RKO (cell line): ENCODE results near the gene LRP4.
A peak's percentile ranks its signal among the peaks of the same experiment; 100 is the strongest.

ENCODE experiments used
- DNase-seq: peaks from one replicate; pipeline ENCODE4 v3.0.0-alpha.2; 2016; ENCODE audit warnings: low spot score

Gene LRP4

DNA sequence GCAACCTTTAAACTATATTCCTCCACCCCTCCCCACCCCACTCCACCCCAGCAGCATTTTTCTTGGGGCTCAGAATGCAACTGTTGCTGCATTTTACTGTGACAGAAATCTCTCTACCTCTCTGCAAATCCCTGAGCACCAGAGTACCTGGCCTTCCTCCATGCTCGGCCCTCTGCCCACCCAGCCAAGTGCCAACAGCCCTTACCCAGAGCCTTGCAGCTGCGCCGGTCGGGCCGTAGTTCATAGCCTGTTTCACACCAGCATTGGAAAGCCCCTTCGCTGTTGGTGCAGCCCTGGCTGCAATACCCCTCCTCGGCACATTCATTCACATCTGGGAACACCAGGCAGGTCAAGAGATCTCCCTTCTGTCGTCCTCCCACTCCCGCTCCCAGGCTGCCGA lies 23.4 kb downstream of the LRP4 start:
- no peak for DNase-seq

DNA sequence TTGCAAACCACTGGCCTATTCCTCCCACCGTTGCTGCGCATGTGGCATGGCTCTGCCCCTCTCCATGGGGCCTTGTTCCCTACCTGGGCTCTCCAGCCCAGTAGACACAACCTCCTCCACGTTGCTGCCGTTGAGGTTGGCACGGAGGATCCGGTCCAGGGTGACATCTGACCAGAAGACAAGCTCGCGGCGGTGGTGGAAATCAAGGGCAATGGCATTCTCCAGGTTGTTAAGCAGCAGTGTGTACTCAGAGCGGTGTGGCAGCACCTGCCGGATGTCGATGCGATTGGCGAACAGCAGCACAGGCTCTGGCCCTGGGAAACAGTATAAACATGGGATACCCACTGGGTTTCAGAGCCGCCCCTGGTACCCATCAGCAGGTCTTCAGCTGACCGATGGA lies 23.8 kb downstream of the LRP4 start:
- no peak for DNase-seq

DNA sequence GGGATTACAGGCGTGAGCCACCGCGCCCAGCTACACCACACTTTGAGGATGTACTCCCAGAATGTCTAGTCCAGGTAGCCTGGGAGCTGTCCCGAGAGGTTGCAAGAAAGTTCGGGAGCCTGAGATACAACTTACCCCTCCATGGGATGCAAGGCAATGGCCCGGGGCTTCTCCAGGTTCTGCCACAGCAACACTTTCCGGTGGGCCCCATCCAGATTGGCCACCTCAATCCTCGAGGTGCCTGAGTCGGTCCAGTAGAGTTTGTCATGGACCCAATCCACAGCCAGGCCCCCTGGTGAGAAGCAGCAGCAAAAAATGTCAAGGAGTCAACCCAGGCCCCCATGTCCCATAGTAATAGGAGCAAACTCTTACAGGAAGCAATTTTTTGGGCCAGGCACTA lies 25.5 kb downstream of the LRP4 start:
- DNase-seq: no peak

DNA sequence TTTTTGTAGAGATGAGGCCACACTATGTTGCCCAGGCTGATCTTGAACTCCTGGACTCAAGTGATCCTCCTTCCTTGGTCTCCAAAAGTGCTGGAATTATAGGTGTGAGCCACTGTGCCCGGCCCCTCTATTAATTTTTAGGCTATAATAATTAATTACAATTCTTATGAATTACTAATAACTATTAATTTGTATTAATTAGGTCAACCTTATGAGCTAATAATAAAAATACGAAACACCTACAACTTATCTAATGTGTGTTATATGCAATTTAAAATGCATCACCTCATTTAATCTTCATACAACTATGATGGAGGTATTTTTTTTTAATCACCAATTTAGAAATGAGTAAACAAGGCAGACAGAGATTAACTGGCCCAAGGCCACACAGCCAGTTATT lies 26.2 kb downstream of the LRP4 start:
- DNase-seq: no peak

DNA sequence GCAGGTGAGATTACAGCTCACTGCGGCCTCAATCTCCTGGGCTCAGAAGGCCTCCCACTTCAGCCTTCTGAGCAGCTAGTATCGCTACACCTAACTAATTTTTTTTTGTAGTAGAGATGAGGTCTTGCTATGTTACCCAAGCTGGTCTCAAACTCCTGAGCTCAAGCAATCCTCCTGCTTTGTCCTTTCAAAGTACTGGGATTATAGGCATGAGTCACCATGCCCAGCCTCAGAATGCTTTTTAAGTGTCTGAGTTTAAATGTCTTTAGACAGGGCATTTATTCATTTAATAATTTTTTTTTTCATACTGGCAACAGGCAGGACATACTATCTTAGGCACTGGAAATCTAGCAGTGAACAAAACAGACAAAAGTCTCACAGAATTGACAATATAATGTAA lies 27.7 kb downstream of the LRP4 start:
- peak; percentile 7 for DNase-seq

DNA sequence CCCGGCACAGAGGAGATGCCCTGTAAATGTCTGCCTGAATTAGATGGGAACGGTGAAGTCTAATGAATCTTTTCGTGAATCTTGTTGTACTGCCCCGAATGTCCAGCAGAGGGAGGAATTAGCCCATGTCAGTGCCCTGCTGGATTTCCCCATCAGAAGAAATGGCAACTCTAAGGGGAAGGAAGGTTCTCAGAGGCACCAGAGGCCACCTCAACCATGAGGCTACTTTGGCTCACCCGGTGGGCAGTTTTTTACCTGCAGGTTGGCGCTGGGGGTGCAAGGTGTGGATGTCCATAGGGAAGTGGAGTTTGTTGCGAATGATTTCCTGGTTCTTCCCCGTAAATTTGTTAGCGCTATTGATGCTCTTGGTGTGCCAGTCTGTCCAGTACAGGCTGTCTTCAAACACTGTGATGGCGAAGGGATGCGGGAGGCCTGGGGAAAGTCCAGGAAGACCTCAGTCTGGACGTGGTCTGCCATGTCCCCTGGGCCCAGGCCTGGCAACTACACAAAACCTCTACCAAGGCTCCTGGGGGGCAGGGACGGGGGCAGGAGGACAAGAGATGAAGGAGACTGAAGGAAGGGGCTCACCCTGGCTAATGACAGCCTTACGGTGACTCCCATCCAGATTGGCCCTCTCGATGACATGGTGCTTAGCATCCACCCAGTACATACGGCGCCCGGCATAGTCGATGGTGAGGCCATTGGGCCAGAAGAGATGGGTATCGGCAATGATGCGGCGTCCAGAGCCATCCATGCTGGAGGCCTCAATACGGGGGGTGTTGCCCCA lies 28.5 kb downstream of the LRP4 start:
- peak; percentile 71 for DNase-seq

DNA sequence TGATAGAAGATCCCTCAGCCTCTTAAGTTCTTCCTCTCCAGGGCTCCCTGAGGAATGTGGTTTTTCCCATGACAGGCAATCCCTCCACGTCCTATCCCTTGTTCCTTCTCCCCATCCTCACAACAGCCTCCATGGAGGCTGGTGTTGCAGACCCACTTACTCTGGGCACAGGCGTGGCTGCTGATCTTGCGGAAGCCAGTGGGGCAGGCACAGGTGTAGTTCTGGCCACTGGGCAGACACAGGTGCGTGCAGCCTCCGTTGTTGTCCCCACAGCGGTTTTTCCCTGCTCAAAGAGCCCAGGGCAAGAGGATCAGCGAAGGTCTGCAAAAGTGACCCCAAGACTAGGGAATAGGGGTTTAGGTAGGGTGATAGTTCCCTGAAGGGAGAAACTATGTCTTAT lies 29.1 kb downstream of the LRP4 start:
- no peak for DNase-seq

DNA sequence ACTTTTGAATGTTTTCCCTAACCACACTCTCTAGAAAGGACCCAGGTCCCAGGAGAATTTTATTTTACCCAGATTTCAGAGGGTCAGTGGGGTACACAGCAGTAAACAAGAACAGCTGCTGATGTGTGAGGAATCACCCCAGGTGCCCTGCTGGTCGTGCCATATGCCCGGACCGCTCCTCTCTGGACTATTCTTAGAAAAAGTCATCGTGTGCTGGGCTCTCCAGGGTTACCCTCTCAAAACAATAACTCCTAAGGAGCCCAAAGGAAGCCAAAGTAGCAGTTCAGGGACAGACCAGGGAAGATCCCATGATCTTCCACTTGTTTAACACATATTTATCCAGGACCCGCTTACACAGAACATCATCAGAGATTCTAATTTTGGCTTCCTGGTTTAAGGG lies 29.7 kb downstream of the LRP4 start:
- no peak for DNase-seq

DNA sequence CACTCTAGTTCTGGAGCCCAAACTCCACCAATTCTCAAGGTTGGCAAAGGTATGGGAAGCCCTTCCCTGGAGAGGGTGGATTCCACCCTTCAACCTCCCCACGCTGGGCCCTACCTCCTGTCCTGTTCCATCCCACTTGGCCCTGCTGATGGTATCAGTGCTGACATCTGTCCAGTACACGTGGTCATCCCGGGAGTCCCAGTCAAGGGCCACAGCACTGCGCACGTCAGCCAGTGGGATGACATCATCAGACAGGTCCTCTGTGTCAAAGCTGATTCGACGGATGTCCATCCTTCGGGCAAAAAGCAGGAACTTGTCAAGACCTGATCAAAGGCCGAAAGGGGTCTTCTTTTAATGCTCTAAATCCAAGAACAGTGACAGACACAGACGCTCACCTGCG lies 32.1 kb downstream of the LRP4 start:
- no peak for DNase-seq

DNA sequence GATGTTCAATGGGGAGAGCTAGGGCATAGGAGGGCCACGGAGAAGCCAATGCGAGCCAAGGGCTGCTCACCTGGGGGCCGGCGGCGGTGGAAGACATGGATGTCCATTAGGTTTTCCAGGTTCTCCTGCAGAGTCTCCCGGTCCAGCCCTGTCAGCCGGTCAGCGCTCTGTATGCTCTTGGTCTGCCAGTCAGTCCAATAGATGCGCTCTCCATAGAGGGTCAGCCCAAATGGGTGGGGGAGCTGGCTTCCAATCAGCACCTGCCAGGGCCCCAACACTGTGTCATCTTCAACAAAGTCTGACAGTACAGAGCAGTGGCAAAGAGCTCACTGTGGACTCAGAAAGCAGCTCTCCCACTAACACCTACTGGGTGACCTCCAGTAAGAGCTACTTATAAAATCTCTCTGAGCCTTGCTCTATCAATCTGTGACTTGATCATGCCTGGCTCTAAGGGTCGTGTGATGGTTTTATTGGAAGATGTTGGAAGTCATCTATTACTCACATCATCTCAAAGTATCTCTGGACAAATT lies 39.2 kb downstream of the LRP4 start:
- no peak for DNase-seq

DNA sequence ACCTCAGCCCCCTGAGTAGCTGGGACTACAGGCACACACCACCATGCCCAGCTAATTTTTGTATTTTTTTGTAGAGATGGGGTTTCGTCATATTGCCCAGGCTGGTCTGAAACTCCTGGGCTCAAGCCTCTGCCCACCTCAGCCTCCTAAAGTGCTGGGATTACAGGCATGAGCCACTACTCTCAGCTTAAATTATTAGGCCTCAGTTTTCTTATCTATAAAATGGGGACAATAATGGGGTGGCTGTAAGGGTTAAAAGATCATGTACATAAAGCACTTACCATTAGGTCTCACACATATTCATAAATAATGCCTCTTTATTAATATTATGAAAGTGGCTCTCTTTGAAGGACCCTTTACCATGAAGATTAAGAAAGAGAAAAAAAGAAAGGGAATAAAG lies 40.8 kb downstream of the LRP4 start:
- no peak for DNase-seq

DNA sequence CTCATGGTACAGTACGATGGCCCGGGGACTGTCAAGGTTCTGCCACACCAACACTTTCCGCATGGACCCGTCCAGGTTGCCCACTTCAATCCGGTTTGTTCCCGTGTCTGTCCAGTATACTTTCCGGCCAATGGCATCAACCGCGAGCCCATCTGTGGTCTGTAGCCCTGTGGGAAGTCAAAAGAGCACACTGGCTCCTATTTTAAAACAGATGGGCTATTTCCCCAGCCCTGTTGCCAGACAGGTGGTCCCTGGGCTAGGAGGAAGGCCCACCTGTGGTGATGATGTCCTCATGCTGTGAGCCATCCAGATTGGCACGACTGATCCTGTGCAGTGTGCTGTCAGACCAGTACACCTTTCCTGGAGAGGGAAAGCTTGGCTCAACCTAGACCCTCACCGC lies 41.9 kb downstream of the LRP4 start:
- no peak for DNase-seq

DNA sequence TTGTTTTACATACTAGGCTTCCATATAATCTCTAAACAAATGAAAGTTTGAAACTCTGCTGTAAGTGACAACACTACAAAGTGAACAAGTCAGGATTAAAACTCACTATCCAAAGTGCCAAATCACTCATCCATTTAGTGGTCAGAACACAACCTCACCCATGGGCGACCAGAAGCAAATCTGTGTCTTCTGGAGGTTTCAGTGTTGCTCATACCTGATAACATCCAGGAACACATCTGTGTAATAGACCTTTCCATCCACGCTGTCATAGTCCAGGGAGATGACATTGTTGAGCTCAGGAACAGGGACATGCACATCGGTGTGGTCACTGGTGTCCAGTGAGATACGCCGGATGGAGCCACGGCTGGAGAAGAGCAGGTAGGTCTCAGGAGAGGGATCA lies 43.8 kb downstream of the LRP4 start:
- DNase-seq: no peak

DNA sequence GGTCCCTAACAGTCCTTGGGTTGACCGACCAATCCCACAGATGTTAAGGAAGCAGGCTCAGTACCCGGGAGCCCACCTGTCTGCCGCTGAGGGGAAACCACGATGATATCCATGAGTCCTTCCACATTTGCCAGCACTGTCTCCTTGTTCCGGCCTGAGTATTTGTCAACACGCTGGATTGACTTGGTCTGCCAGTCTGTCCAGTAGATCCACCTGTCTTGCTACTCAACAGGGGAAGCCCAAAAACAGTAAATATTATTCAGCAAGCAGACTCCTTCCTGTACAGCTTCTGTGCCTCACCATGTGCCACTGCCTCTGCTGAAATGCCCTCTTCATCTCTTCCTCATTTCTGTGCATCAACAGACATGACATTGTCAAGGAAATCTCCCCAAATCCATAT lies 49.4 kb downstream of the LRP4 start:
- DNase-seq: no peak

DNA sequence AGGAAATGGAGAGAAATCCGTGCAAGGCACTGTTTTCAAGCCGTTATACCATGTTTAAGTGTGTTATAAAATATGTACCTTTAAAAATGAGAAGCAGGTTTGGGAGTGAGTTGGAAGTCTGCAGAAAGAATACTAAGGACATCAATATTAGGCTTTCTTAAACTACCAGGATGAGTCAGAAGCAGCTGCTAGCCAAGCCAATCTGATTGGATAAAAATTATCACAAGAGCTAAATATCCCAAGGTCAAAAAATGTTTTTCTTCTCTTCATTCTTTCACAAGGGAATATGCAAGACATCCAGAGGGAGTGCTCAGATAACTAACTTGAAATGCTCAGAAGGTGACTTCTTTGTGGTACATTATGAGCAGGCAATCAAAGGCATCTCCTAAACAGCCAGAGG lies 53.0 kb downstream of the LRP4 start:
- no peak for DNase-seq

DNA sequence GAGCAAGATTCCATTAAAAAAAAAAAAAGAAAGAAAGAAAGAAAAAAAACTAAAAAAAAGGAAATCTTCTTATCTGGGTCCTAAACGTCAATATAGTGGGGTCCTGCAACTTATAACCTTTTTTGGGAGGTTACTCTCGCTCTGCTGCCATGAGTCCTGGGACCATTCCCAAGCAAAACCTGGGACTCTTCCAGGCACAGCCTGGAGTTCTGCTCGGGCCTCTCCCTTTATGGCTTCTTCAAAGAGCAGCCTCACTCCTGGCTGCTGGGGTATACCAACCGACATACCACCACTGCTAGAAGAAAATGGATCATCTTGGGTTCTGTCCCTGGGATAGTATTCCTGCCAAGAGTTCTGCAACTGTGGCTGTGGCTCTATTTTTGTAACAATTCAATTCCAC lies 58.1 kb downstream of the LRP4 start:
- DNase-seq: no peak

DNA sequence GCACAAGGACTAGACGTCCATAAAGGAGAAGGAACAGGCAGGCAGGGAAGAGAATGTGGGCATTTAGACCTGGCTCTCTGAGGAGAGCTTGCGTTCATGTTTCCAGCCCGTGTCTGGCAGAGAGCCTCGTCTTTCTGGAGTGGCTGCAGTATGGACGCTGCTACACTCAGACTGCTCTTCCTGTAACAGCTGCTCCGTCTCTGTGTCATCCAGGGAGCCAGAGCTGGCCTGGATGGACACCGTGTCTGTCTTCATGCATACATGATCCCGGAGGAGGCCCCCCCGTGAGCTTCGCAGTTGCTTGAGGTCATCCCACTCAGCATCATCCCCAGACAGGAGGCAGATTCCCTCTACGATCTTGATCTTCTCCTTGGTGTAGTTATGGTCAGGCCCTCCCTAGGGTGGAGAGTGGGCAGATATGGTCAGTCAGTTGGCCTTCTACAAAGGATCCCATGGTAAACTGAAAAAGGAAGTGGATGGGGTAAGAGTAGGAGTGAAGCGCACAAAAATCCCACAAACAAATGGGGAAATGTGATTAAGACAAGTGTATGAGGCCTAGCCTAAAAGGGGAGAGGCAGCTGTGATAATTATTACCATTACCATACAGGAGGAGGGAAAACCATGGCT lies 59.3 kb downstream of the LRP4 start:
- DNase-seq: no peak

DNA sequence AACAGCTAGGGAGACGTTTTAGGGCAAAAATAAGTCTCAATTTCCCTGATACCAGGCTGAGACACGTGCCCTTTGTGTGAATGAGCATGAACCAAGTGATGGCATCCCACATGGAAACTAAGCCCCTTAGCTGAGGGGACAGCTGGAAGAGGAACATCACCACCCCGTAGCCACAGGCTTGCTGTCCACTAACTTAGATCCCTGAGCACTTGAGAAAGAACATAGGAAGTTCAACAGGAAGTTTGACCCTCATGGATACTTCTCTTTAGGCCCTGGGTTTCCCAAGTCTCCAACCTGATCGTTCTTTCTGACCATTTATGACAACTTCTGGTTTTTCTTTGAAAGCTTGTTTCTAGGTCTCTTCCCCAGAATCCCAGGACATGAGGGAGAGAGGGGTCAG lies 60.7 kb downstream of the LRP4 start:
- DNase-seq: no peak

DNA sequence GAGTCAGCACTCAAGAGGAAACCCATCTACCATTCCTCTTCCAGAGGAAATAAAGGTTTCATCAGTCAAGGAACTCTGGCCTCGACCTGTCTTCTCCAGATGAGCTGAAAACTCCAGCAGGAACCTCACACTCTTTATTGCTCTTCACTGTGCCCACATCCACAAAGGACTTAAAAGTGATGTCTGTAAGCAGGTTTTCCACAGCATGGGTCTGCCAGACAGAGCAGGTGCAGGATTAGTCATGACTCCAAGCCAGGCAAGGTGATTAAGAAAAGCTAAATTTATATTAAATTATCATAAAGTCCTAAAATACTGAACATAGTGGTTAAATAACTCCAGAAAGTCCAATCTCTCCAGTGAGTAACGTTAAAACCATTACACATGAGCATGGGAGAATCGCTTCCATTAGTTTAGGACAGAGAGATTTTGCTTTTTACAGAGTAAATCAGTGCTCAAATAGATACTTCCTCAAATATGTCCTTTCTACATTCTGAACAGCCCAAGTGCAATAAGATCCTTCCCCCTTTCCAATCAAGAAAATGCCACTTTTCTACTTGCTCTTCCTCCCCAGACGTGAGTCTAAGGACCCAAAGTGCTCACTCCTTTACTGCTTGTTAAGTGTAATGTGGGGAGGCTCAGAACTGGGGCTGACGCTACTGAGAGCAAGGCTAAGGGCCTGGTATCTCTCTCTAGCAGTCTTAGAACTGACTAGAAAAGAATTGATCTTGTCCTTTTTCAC lies 61.6 kb downstream of the LRP4 start:
- DNase-seq: no peak

DNA sequence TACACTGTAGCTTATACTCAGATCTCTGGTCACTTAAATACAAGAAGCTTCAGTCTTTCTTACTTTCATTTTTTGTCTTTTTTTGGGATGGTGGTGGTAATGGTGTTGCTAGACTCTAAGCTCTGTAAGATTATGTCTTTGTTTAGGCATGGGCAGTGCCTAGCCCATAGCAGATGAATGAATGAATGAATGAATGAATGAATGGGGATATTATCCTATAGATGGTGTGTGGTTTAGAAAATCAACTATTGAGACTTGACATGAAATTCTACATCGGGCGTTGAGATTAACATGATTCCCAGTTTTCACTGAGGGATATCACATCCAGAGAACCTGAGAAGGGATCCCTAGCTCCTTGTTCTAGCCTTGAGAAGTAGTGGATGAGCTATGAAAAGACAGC lies 62.5 kb downstream of the LRP4 start:
- DNase-seq: no peak

DNA sequence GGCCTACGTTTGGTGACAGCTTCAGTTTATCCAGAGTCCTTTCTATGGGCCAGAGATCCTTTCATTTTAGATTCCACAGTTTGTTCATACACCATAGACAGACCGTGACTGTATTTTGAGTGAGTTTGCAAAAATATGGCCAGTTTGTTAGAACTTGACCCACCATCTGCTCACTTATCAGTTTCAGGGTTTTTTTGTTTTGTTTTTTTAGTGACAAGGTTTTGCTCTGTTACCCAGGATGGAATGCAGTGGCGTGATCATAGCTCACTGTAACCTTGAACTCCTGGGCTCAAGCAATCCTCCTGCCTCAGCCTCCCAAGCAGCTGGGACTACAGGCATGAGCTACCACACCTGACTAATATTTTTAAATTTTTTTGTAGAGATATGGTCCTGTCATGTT lies 63.2 kb downstream of the LRP4 start:
- DNase-seq: no peak

DNA sequence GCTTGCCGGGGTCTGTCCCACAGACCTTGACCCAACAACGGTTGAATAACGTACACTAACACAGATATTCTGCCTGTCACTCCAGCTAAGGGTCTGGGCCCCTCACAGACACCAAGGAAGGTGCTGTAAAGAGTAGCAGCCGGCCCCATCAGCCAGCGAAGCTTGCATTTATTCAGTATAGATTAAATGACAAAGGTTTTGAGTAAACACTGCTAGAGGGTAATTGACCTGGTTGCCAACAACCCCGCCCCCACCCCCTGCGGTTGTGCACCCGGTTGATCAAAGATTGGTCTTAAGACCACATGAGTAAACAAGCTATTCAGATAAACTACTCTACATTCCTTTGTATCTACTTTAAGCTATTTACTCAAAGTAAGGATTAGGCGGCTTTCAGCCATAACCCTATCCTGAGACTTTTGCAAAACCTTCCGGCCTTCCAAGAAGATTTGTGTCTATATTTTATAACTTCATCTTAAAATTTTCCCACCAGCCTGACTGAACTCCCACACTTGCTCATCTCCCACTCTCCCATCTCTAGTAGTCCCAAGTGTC lies 67.4 kb downstream of the LRP4 start:
- no peak for DNase-seq

DNA sequence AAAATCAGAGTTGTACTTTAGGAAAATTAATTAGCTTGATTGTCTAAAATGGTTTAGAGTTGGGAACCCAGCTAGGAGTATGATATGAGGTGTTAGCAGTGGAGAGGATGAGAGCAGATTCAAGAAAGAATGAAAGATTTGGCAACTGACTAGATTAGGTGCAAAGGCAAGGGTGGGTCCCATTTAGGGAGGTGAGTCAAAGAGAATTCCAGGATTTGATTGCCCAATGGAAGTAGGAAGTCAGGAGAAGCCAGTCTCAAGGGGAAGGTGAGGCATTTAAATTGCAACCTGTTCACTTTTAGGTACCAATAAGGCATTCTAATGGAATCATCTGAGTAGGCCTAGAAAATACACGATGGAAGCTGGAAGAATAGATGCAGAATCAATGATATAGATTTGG lies 68.7 kb downstream of the LRP4 start:
- DNase-seq: no peak
